Panc1 (cell line): ENCODE data around the gene TLR10. TPM values are rescaled to one million over a fixed set of nuclear protein-coding genes. Genes with fewer than 3 reads are reported as not detected.
"Not testable (repeated sequence)": the region's sequence is repeated elsewhere in the genome, so short reads cannot be mapped to it uniquely, and the experiment has no call there.

Source experiments
- ATAC-seq: fragments of 200-7000 bp; cut with Tn5 transposase; 2 replicates; pipeline ENCODE4 v1.9.1; 2020; ENCODE audit warnings: mild to moderate bottlenecking, moderate library complexity
- BruUV-seq: library from RNA; stranded (reverse); fragments of 400-500 nt; replicated peaks from 2 replicates; lab custom pipeline; 2021; lab: Mats Ljungman, UMichigan
- CTCF ChIA-PET: fragments of 300-600 bp; sonication (Branson Sonifier 250); formaldehyde crosslinking; loops from one replicate; lab custom pipeline; 2022; ENCODE audit warnings: antibody characterized with exemption; lab: Charles Lee
- POLR2A ChIA-PET: fragments of 300-600 bp; sonication (Branson Sonifier 250); formaldehyde crosslinking; loops from one replicate; lab custom pipeline; 2022; ENCODE audit warnings: antibody characterized with exemption; lab: Charles Lee
- DNase-seq: peaks from one replicate; pipeline ENCODE4 v3.0.0-alpha.2; 2010; ENCODE audit warnings: low read depth, low spot score
- H3K27ac ChIP-seq: 2 replicates; pipeline ENCODE4 v1.5.1; 2011; ENCODE audit warnings: mild to moderate bottlenecking, low read length, inconsistent platforms
- H3K27me3 ChIP-seq: fragments of 200-500 bp; sonication (Bioruptor generic); 2 replicates; pipeline ENCODE4 v1.6.0; 2014; ENCODE audit warnings: low read length, inconsistent platforms; ENCODE audit not compliant: control insufficient read depth, insufficient read depth
- H3K36me3 ChIP-seq: fragments of 200-500 bp; sonication (Bioruptor generic); 2 replicates; pipeline ENCODE4 v1.5.1; 2014; ENCODE audit warnings: inconsistent platforms, mild to moderate bottlenecking, low read length, moderate library complexity; ENCODE audit not compliant: control insufficient read depth, insufficient read depth
- H3K4me1 ChIP-seq: 2 replicates; pipeline ENCODE4 v1.5.1; 2011; ENCODE audit warnings: inconsistent platforms, mild to moderate bottlenecking, low read length, moderate library complexity; ENCODE audit not compliant: control insufficient read depth, insufficient read depth
- H3K4me3 ChIP-seq, 2 experiments: 2 replicates each; pipeline ENCODE4 v1.5.1; 2011 to 2012; ENCODE audit warnings: low read depth in 2 of 2, low read length in 2 of 2, mild to moderate bottlenecking in 2 of 2, inconsistent platforms in 1 of 2, moderate library complexity in 1 of 2
- H3K9me3 ChIP-seq: fragments of 200-500 bp; sonication (Bioruptor generic); 2 replicates; pipeline ENCODE4 v1.5.1; 2014; ENCODE audit warnings: low read depth, mild to moderate bottlenecking, inconsistent platforms, low read length, moderate library complexity; ENCODE audit not compliant: control insufficient read depth, insufficient read depth
- CTCF ChIP-seq: fragments of 450-650 bp; IDR thresholded peaks from 2 replicates; pipeline ENCODE4 v1.5.1; 2017; ENCODE audit warnings: mild to moderate bottlenecking
- POLR2AphosphoS5 ChIP-seq: IDR thresholded peaks from 2 replicates; pipeline ENCODE4 v1.6.1; 2012; ENCODE audit warnings: mild to moderate bottlenecking, low read depth, low read length, moderate library complexity
- SIN3A ChIP-seq: IDR thresholded peaks from 2 replicates; pipeline ENCODE4 v1.6.1; 2012; ENCODE audit warnings: low read depth, mild to moderate bottlenecking, low read length, moderate library complexity, borderline replicate concordance; ENCODE audit not compliant: insufficient read depth
- TCF7L2 ChIP-seq: IDR thresholded peaks from 2 replicates; pipeline ENCODE4 v1.6.1; 2011; ENCODE audit warnings: mild to moderate bottlenecking, low read depth, low read length, inconsistent platforms
- in situ Hi-C: cut with HindIII; loops from 2 replicates; pipeline ENCODE4 v1.10.0; 2016; ENCODE audit warnings: low sequenced_read_pairs, low pct_unique_long_range_greater_than_20kb
- intact Hi-C: fragments of 100-400 bp; cut with micrococcal nuclease; formaldehyde crosslinking; loops from one replicate; pipeline ENCODE4 v1.10.0; 2022; ENCODE audit not compliant: unreplicated experiment
- total RNA-seq: library from RNA; stranded (reverse); gene quantifications from one replicate; pipeline ENCODE4 v1.2.1, GENCODE V29; 2021; ENCODE audit not compliant: unreplicated experiment
- TF ChIP-seq, protein P1 (sequence below), 2 experiments: IDR thresholded peaks; 2 replicates each; pipeline ENCODE4 v1.6.1; 2011 to 2012; ENCODE audit warnings: low read depth in 2 of 2, control low read depth in 1 of 2, low read length in 1 of 2, mild to moderate bottlenecking in 1 of 2, moderate library complexity in 1 of 2; ENCODE audit not compliant: insufficient read depth in 1 of 2

Gene TLR10
- total RNA-seq, 1 experiment from 2014 or later: 0.05 TPM

DNA sequence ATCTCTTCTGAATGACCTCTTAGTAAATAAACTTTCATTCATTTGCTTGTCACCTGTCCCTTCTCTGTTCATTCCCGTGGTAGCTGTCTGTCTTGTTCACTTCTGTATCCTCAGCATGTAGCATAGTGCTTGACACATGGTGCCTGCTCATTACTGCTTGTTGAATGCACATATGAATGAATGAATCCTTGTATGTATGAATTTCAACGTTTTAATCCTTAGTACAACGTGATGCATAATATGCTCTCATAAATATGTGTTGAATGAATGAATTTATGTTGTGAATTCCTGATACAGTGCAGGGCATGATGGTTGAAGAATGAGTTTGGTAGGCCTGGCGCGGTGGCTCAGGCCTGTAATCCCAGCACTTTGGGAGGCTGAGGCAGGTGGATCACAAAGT, 3.0 kb downstream of the TLR10 start:
- TF ChIP-seq SIN3A (no peak), POLR2AphosphoS5 (no peak), CTCF (no peak), TCF7L2 (no peak)
- TF ChIP-seq, protein P1, sequence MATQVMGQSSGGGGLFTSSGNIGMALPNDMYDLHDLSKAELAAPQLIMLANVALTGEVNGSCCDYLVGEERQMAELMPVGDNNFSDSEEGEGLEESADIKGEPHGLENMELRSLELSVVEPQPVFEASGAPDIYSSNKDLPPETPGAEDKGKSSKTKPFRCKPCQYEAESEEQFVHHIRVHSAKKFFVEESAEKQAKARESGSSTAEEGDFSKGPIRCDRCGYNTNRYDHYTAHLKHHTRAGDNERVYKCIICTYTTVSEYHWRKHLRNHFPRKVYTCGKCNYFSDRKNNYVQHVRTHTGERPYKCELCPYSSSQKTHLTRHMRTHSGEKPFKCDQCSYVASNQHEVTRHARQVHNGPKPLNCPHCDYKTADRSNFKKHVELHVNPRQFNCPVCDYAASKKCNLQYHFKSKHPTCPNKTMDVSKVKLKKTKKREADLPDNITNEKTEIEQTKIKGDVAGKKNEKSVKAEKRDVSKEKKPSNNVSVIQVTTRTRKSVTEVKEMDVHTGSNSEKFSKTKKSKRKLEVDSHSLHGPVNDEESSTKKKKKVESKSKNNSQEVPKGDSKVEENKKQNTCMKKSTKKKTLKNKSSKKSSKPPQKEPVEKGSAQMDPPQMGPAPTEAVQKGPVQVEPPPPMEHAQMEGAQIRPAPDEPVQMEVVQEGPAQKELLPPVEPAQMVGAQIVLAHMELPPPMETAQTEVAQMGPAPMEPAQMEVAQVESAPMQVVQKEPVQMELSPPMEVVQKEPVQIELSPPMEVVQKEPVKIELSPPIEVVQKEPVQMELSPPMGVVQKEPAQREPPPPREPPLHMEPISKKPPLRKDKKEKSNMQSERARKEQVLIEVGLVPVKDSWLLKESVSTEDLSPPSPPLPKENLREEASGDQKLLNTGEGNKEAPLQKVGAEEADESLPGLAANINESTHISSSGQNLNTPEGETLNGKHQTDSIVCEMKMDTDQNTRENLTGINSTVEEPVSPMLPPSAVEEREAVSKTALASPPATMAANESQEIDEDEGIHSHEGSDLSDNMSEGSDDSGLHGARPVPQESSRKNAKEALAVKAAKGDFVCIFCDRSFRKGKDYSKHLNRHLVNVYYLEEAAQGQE (IDR thresholded peaks at IDR 0.05; ENCODE audit: insufficient read depth in 1 of 2, low read depth in 2 of 2, low read length in 1 of 2): no peak
- ATAC-seq (no peak), DNase-seq (no peak)
- CTCF ChIA-PET: interaction anchor here (0.6 kb wide), 1 partner anchor 24 kb away, joined by 3 read pairs; no protein-coding TSS in a partner anchor
- Histone ChIP-seq H3K27ac (no peak overlapping the region), H3K9me3 (no peaks in the 10 kb centered on the region), H3K36me3 (no peaks in the 10 kb centered on the region), H3K27me3 (no peaks in the 10 kb centered on the region), H3K4me1 (no peaks in the 10 kb centered on the region), H3K4me3 (no peak overlapping the region)
- intact Hi-C loops (loop anchor here (10.0 kb wide), 1 partner anchor 375 kb away; no protein-coding TSS in a partner anchor), in situ Hi-C loops (no loop called here)
- POLR2A ChIA-PET: no interaction called here
- no TSS peak for BruUV-seq

- H3K4me1 ChIP-seq, CTCF ChIA-PET, in situ Hi-C loops, H3K4me3 ChIP-seq, H3K36me3 ChIP-seq, H3K9me3 ChIP-seq, POLR2A ChIA-PET, BruUV-seq, ATAC-seq, DNase-seq, H3K27ac ChIP-seq, H3K27me3 ChIP-seq: not testable (repeated sequence)
- intact Hi-C loops: loop anchor here (10.0 kb wide), 1 partner anchor 377 kb away; no protein-coding TSS in a partner anchor
Measured at GRCh38 chr4:38777925-38778324, 4.9 kb downstream of the TLR10 start.

DNA sequence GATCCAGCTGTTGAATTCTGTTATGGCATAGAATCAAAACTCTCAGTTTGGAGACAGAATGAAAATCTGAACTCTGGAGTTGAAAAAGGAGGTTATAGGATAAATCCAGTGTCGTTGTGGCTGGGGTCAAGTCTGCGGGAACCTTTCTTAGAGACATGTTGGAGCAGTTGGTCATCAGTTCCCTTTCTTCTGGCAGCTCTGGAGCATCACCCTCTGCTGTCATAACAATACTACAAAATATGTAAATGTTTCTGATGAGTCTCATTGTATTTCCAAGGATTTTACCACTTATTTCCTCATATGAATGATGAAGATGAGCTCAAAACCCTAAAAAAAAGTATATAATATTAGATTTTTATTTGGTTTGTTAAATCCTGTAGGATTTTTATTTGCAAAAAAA, 7.5 kb downstream of the TLR10 start:
- no TSS peak for BruUV-seq
- CTCF ChIA-PET: no interaction called here
- POLR2A ChIA-PET: no interaction called here

More for the DNA sequence above, 7.5 kb downstream of the TLR10 start:
- H3K4me3 ChIP-seq: no peak overlapping the region
- TF ChIP-seq TCF7L2: no peak
- intact Hi-C loops (loop anchor here (10.0 kb wide), 1 partner anchor 379 kb away; no protein-coding TSS in a partner anchor), in situ Hi-C loops (no loop called here)
- H3K36me3 ChIP-seq: no peaks in the 10 kb centered on the region
- no peak for DNase-seq
- no peaks in the 10 kb centered on the region for H3K9me3 ChIP-seq
- H3K27me3 ChIP-seq: no peaks in the 10 kb centered on the region
- no peaks in the 10 kb centered on the region for H3K4me1 ChIP-seq
- no peak for ATAC-seq
- H3K27ac ChIP-seq: no peak overlapping the region
